K562 (cell line): ENCODE data around the gene CD47. TPM values are rescaled to one million over a fixed set of nuclear protein-coding genes. Genes with fewer than 3 reads are reported as not detected.
A peak's percentile ranks its signal among the peaks of the same experiment; 100 is the strongest.

ENCODE experiments used
- JUND ChIP-seq, 2 experiments: IDR thresholded peaks; 2 replicates in 1 of 2; 3 replicates in 1 of 2; pipeline ENCODE4 v1.6.1; 2011; ENCODE audit warnings: borderline replicate concordance in 2 of 2, low read depth in 2 of 2, low read length in 2 of 2, improper control_type of control experiment in 1 of 2, missing biosample characterization in 1 of 2, missing genetic modification characterization in 1 of 2, missing genetic modification reagents in 1 of 2
- MEF2D ChIP-seq: conservative IDR thresholded peaks from 2 replicates; pipeline ENCODE4 v1.6.1; 2016; ENCODE audit warnings: low read depth, missing genetic modification characterization, missing compliant biosample characterization
- NR2C1 ChIP-seq, 2 experiments: fragments of 450-650 bp; IDR thresholded peaks; 2 replicates each; pipeline ENCODE4 v1.6.1; 2017; ENCODE audit warnings: mild to moderate bottlenecking in 2 of 2, antibody characterized with exemption in 1 of 2, inconsistent platforms in 1 of 2, missing compliant biosample characterization in 1 of 2, missing genetic modification characterization in 1 of 2
- NRF1 ChIP-seq, 2 experiments: fragments of 450-650 bp; IDR thresholded peaks in 1 of 2; conservative IDR thresholded peaks in 1 of 2; 2 replicates each; pipeline ENCODE4 v1.6.1; 2014; ENCODE audit warnings: mild to moderate bottlenecking in 2 of 2
- SMARCA5 ChIP-seq: fragments of 450-650 bp; IDR thresholded peaks from 2 replicates; pipeline ENCODE4 v1.6.1; 2016
- SMARCC2 ChIP-seq: fragments of 450-650 bp; IDR thresholded peaks from 2 replicates; pipeline ENCODE4 v1.6.1; 2017; ENCODE audit warnings: antibody characterized with exemption, moderate library complexity, mild to moderate bottlenecking, low read depth
- polyA plus RNA-seq, 8 experiments: library from polyadenylated mRNA; depleted of rRNA in 4 of 8; stranded (reverse) in 5 of 8; unstranded in 3 of 8; fragments of >200 nt; fragmentation: Nextera tagmentation in 2 of 8; fragmentation: Illumina TruSeq in 1 of 8; extraction: Ambion mirVana in 2 of 8; extraction: Trizol in 1 of 8; gene quantifications; 2 replicates each; pipeline versions ENCODE4 v1.2.1 to v1.2.3, GENCODE V29; 2011 to 2014; ENCODE audit warnings: inconsistent platforms in 1 of 8, missing spikeins in 1 of 8
- total RNA-seq, 7 experiments: library from RNA; depleted of rRNA in 6 of 7; stranded (reverse); fragments of >200 nt in 6 of 7; fragmentation: Illumina TruSeq in 2 of 7; extraction: Trizol in 2 of 7; gene quantifications; 2 replicates each; pipeline versions ENCODE4 v1.2.1 to v1.2.3, GENCODE V29; 2011 to 2021; ENCODE audit warnings: low replicate concordance in 1 of 7
- TF ChIP-seq, protein P1 (sequence below): fragments of 250-450 bp; sonication (Bioruptor Pico); IDR thresholded peaks from 2 replicates; pipeline ENCODE4 v1.8.0; 2021; ENCODE audit warnings: borderline replicate concordance, mild to moderate bottlenecking, moderate library complexity; ENCODE audit not compliant: poor library complexity, severe bottlenecking

The CD47 gene
- total and polyA plus RNA-seq, 9 of the 15 experiments (the other 6 are each of a cell fraction or from before 2014, with no cell fraction given), result 10.2 to 62.6 (median 36.3) TPM

DNA sequence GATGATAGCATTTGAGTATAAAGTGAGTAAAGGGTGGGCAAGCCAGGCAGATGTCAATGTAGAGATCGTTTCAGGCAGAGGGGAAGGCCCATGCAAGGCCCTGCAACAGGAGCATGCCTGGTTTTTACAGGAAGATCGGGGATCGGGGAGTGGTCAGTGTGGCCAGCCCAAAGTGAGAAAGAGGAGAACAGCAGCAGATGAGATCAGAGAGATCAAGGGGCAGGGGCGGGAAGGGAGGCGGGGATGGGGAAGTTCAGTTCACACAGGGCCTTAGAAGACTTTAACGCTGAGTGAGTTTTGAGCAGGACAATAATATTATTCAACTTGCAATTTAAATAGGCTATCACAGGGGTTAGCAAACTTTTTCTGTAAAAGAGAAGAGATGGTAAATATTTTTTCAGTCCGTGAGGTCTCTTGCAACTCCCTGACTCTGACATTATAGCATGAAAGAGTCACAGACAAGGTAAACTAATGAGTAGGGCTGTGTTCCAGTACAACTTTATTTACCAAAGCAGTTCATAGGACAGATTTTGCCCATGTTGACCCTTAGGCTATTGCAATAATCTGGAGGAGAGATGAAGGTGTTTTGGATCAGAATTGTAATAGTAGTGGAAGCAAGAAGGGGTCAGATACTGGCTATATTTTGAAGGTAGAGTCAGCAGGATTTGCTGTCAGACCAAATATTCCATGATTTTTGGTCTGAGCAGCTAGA is 12.4 kb upstream of the CD47 start (continued):
- TF ChIP-seq JUND (IDR thresholded peaks at IDR 0.05; ENCODE audit: borderline replicate concordance, low read depth, low read length) (peak; percentile 40; the same call in 1 of the 2 replicates), JUND (tag; IDR thresholded peaks at IDR 0.05; ENCODE audit: borderline replicate concordance, low read depth, low read length) (no peak; the same call in 2 of the 3 replicates), SMARCA5 (0 out of 2 replicates have a peak, but pooled peaks have one; percentile 8), SMARCC2 (no peak), NRF1 (conservative IDR thresholded peaks at IDR 0.05 in 1 of 2, IDR thresholded peaks at IDR 0.05 in 1 of 2) (0 out of 4 replicates have a peak, but pooled peaks of 1 of the 2 experiments have one; percentile 6), NR2C1 (IDR thresholded peaks at IDR 0.05) (no peak), NR2C1 (tag; IDR thresholded peaks at IDR 0.05) (peak; percentile 15; the same call in 1 of the 2 replicates), MEF2D (tag) (0 out of 2 replicates have a peak, but pooled peaks have one; percentile 11)
- TF ChIP-seq, protein P1, sequence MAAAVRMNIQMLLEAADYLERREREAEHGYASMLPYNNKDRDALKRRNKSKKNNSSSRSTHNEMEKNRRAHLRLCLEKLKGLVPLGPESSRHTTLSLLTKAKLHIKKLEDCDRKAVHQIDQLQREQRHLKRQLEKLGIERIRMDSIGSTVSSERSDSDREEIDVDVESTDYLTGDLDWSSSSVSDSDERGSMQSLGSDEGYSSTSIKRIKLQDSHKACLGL (CRISPR knock-in tag), result no peak
